GM18907 (cell line): ENCODE data around the gene RAB9A.
"Not testable (repeated sequence)": the region's sequence is repeated elsewhere in the genome, so short reads cannot be mapped to it uniquely, and the experiment has no call there.

ENCODE experiments used
- ATAC-seq: cut with Tn5 transposase; IDR thresholded peaks from one replicate; pipeline ENCODE4 v1.9.1; 2021; ENCODE audit warnings: mild to moderate bottlenecking, moderate library complexity; ENCODE audit not compliant: unreplicated experiment

Gene RAB9A

GRCh38 chrX:13699183-13699826 is 10.4 kb downstream of the RAB9A start:
- peak; percentile 39 for ATAC-seq

- ATAC-seq: no peak
These were observed 11.5 kb downstream of the RAB9A start for GRCh38 chrX:13700380-13700779.

- ATAC-seq: no peak
These were observed 13.3 kb downstream of the RAB9A start for GRCh38 chrX:13702111-13702789.

- ATAC-seq: no peak
These were observed 14.2 kb downstream of the RAB9A start for GRCh38 chrX:13703135-13703534.

GRCh38 chrX:13703589-13703988 is 14.7 kb downstream of the RAB9A start:
- no peak for ATAC-seq

- no peak for ATAC-seq
These were observed 22.2 kb downstream of the RAB9A start for GRCh38 chrX:13711141-13711540.

GRCh38 chrX:13716455-13716854 is 27.5 kb downstream of the RAB9A start:
- ATAC-seq: no peak

GRCh38 chrX:13716905-13717304 is 28.0 kb downstream of the RAB9A start:
- ATAC-seq: no peak

GRCh38 chrX:13717700-13718472 is 29.0 kb downstream of the RAB9A start:
- no peak for ATAC-seq

GRCh38 chrX:13719192-13719856 is 30.4 kb downstream of the RAB9A start:
- ATAC-seq: no peak

GRCh38 chrX:13721371-13721770 is 32.4 kb downstream of the RAB9A start:
- ATAC-seq: no peak

- no peak for ATAC-seq
These were observed 33.0 kb downstream of the RAB9A start for GRCh38 chrX:13721819-13722519.

GRCh38 chrX:13724878-13725277 is 36.0 kb downstream of the RAB9A start:
- ATAC-seq: not testable (repeated sequence)

GRCh38 chrX:13726583-13726982 is 37.7 kb downstream of the RAB9A start:
- not testable (repeated sequence) for ATAC-seq

GRCh38 chrX:13730523-13730922 is 41.6 kb downstream of the RAB9A start:
- not testable (repeated sequence) for ATAC-seq

- ATAC-seq: no peak
These were observed 43.5 kb downstream of the RAB9A start for GRCh38 chrX:13732246-13733067.

- no peak for ATAC-seq
These were observed 44.6 kb downstream of the RAB9A start for GRCh38 chrX:13733506-13733905.

GRCh38 chrX:13734278-13735172 is 45.6 kb downstream of the RAB9A start, which contains the start of the genes OFD1 and TRAPPC2:
TSS of gene OFD1 (plus strand) at chrX:13734748. CDS start at chrX:13735072, 324 bp downstream.
TSS of gene TRAPPC2 (minus strand) at chrX:13734620. CDS start at chrX:13719963, 14,657 bp downstream.
- ATAC-seq: peak; percentile 95

- ATAC-seq: no peak
These were observed 52.8 kb downstream of the RAB9A start for GRCh38 chrX:13741695-13742094.
